ENCODE measurements around the gene CDYL. TPM values are rescaled to one million over a fixed set of nuclear protein-coding genes. Genes with fewer than 3 reads are reported as not detected.

CDYL gene
- total RNA-seq, 4 donors from 2014 or later, result 32.1 to 61.4 (median 39.0) TPM

DNA sequence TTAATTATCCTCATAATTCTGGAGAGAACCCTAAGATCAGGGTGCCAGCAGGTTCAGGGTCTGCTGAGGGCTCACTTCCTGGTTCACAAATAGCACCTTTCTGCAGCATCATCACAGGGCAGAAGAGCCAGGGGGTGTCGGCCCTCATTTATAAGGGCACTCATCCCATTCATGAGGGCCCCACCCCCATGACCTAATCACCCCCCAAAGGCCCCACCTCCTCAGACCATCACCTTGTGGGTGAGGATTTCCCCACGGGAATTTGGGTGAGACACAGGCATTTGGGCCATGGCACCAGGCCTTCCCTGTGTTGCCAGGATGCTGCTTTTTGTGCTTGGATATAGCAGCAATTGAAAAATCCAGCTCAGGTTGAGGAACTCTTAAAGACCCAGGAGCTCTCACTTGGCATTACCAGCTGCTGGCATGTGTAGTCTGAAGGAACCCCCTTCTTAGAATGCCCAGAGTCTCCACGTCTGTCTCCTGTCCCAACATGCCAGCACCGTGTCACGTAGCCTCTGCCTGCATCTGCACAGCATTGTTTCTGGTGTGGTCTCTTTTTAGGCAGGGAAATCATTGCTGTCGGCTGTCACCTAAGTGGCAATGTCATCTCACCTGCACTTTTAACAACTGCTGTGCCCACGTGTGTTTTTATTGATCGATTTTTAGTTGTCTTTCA is 156.2 kb downstream of the CDYL start:
- no peak for DNase-seq (ENCODE audit: low spot score in 2 of 2)
- no peak overlapping the region for H3K4me3 ChIP-seq (ENCODE audit: low read depth, poor library complexity, severe bottlenecking)
- intact Hi-C loops (cut with DNase I; ENCODE audit: low total_unique reads), result loop anchor here (10.0 kb wide), 1 partner anchor 878 kb away; no protein-coding TSS in a partner anchor
- TF ChIP-seq, protein P1, sequence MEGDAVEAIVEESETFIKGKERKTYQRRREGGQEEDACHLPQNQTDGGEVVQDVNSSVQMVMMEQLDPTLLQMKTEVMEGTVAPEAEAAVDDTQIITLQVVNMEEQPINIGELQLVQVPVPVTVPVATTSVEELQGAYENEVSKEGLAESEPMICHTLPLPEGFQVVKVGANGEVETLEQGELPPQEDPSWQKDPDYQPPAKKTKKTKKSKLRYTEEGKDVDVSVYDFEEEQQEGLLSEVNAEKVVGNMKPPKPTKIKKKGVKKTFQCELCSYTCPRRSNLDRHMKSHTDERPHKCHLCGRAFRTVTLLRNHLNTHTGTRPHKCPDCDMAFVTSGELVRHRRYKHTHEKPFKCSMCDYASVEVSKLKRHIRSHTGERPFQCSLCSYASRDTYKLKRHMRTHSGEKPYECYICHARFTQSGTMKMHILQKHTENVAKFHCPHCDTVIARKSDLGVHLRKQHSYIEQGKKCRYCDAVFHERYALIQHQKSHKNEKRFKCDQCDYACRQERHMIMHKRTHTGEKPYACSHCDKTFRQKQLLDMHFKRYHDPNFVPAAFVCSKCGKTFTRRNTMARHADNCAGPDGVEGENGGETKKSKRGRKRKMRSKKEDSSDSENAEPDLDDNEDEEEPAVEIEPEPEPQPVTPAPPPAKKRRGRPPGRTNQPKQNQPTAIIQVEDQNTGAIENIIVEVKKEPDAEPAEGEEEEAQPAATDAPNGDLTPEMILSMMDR (IDR thresholded peaks at IDR 0.05), result no peak
- TF ChIP-seq POLR2A (IDR thresholded peaks at IDR 0.05), result no peak
- 54 to 57% methylated on average over 8 of the region's 8 CpGs for WGBS, 2 donors

DNA sequence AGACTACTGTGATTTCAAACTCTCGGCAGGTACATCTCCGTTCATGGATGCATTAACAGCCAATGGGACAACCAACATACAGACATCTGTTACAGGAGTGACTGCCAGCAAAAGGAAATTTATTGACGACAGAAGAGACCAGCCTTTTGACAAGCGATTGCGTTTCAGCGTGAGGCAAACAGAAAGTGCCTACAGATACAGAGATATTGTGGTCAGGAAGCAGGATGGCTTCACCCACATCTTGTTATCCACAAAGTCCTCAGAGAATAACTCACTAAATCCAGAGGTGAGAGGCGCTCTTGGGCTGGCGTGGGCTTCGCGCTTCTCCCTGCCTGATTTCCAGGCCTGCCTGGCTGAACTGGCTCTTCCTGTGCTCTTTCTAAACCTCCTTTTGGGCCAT is 159.3 kb downstream of the CDYL start:
- no peak for DNase-seq (ENCODE audit: low spot score in 2 of 2)
- 87% methylated on average over 10 of the region's 10 CpGs for WGBS, 2 donors
- H3K4me3 ChIP-seq (ENCODE audit: low read depth, poor library complexity, severe bottlenecking), result no peak overlapping the region
- no peak for TF ChIP-seq POLR2A (IDR thresholded peaks at IDR 0.05)
- TF ChIP-seq, protein P1 (IDR thresholded peaks at IDR 0.05), result no peak
- intact Hi-C loops (cut with DNase I; ENCODE audit: low total_unique reads), result loop anchor here (10.0 kb wide), 1 partner anchor 881 kb away; no protein-coding TSS in a partner anchor

DNA sequence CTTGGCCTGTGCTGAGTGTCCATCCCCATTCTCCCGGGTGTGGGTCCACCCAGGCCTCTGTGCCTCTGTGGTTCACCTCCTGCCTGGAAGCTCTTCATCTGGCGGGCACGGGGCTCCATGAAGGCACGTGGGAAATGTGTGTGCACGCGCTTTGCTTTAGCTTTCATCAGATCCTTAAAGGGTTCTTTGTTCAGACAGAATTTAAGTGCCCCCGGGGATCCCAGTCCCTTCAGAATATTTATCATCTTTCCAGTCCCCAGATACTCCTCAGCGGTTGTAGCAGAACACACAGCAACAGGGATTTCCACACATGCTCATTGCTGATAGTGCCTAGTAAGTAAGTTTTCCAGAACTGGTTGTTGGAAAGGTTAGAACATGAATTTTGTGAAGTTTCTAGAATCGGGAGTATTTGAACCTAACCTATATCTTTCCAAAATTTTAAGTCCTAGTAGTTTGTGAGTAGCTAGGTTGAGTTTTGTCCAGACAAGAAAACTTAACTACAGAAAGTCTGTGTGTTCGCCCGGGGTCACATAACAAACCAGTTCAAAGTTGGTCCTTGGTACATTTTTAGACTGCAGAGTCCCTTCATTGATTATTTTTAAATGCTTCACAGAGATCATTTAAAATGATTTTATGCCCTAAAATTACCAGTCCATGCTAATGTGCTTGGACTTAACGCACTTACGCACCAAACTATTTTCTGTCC is 159.9 kb downstream of the CDYL start:
- TF ChIP-seq, protein P1 (IDR thresholded peaks at IDR 0.05), result no peak
- no peak for TF ChIP-seq POLR2A (IDR thresholded peaks at IDR 0.05)
- no peak for DNase-seq (ENCODE audit: low spot score in 2 of 2)
- intact Hi-C loops (cut with DNase I; ENCODE audit: low total_unique reads), result loop anchor here (10.0 kb wide), 1 partner anchor 881 kb away; no protein-coding TSS in a partner anchor
- H3K4me3 ChIP-seq (ENCODE audit: low read depth, poor library complexity, severe bottlenecking), result no peak overlapping the region
- 68 to 79% methylated on average over 13 of the region's 13 CpGs for whole genome bisulfite sequencing, 2 donors

DNA sequence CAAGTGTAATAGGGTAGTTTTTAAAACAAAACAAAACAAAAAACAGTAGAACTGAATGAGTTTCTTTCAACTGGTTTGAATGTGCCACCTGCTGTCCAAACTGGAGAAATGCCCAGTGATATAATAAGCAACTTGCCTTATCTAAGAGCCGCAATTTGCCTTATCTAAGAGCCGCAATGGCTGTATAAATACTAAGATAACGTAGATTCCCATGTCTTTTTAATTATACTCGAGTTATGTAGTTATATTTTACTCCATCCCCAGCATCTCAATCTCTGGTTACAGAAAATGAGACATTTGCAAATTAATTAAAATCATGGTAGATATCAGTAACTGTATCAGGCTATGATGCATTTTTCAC is 160.5 kb downstream of the CDYL start:
- no peak for DNase-seq (ENCODE audit: low spot score in 2 of 2)

DNA sequence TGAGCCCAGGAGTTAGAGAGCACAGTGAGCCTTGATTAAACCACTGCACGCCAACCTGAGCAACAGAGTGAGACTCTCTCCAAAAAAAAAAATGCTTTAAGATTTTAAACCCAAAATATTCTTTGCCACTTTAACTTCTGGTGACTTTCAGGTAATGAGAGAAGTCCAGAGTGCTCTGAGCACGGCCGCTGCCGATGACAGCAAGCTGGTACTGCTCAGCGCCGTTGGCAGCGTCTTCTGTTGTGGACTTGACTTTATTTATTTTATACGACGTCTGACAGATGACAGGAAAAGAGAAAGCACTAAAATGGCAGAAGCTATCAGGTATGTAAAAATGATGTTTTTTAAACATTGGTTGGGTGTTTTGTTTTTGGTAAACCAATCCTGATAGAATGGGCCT is 161.2 kb downstream of the CDYL start:
- no peak overlapping the region for H3K4me3 ChIP-seq (ENCODE audit: low read depth, poor library complexity, severe bottlenecking)
- 94 to 95% methylated on average over 9 of the region's 9 CpGs for WGBS, 2 donors
- no peak for TF ChIP-seq POLR2A (IDR thresholded peaks at IDR 0.05)
- TF ChIP-seq, protein P1 (IDR thresholded peaks at IDR 0.05), result no peak
- DNase-seq (ENCODE audit: low spot score in 2 of 2), result no peak
- intact Hi-C loops (cut with DNase I; ENCODE audit: low total_unique reads), result loop anchor here (10.0 kb wide), 1 partner anchor 883 kb away; no protein-coding TSS in a partner anchor

More for the DNA sequence above, 160.5 kb downstream of the CDYL start:
- intact Hi-C loops (cut with DNase I; ENCODE audit: low total_unique reads), result loop anchor here (10.0 kb wide), 1 partner anchor 882 kb away; no protein-coding TSS in a partner anchor
- H3K4me3 ChIP-seq (ENCODE audit: low read depth, poor library complexity, severe bottlenecking), result no peak overlapping the region
- 45 to 47% methylated on average over 4 of the region's 4 CpGs for WGBS, 2 donors
- no peak for TF ChIP-seq POLR2A (IDR thresholded peaks at IDR 0.05)
- TF ChIP-seq, protein P1 (IDR thresholded peaks at IDR 0.05), result peak in 1 of 3 donors; percentile 30

Data from lower leg skin (tissue), 4 donors.